Left ventricle myocardium inferior (tissue), 1 donor: Measurements from ENCODE around the gene RD3L. TPM values are rescaled to one million over a fixed set of nuclear protein-coding genes. Genes with fewer than 3 reads are reported as not detected.

Experiments
- DNase-seq: peaks from one replicate; pipeline ENCODE4 v3.0.0-alpha.2; 2020
- H3K27ac ChIP-seq: fragments of 200-600 bp; replicated peaks from 2 replicates; pipeline ENCODE4 v1.8.0; 2021
- H3K27me3 ChIP-seq: fragments of 200-600 bp; 2 replicates; pipeline ENCODE4 v1.8.0; 2021; ENCODE audit warnings: low read depth
- H3K36me3 ChIP-seq: fragments of 200-600 bp; 2 replicates; pipeline ENCODE4 v1.8.0; 2021
- H3K4me1 ChIP-seq: fragments of 200-600 bp; 2 replicates; pipeline ENCODE4 v1.8.0; 2021
- H3K4me3 ChIP-seq: fragments of 200-600 bp; 2 replicates; pipeline ENCODE4 v1.8.0; 2021; ENCODE audit warnings: mild to moderate bottlenecking, moderate library complexity
- H3K9me3 ChIP-seq: fragments of 200-600 bp; replicated peaks from 2 replicates; pipeline ENCODE4 v1.8.0; 2021
- CTCF ChIP-seq: fragments of 200-600 bp; IDR thresholded peaks from 2 replicates; pipeline ENCODE4 v1.8.0; 2021; ENCODE audit warnings: antibody characterized with exemption, mild to moderate bottlenecking, borderline replicate concordance
- intact Hi-C: fragments of 100-400 bp; cut with micrococcal nuclease; formaldehyde crosslinking; loops from one replicate; pipeline ENCODE4 v1.11.0; 2022
- total RNA-seq: library from RNA; stranded (reverse); fragmentation: NEBNext Ultra II Directional; extraction: Animal tissue kit (Norgen Biotek cat#: 25700); gene quantifications from one replicate; pipeline ENCODE4 v1.2.1, GENCODE V29; 2021
- donor health status: DM: no; HTN: yes; CAD: no; lungs with severe emphysema.

RD3L gene
- total RNA-seq, 1 donor from 2014 or later: 30.7 TPM

GRCh38 chr14:103960457-103961055 lies 18.2 kb upstream of the RD3L start:
- no peak for TF ChIP-seq CTCF
- no peaks in the 10 kb centered on the region for H3K36me3 ChIP-seq
- no peak for DNase-seq
- H3K27me3 ChIP-seq: no peaks in the 10 kb centered on the region
- H3K27ac ChIP-seq: no peak overlapping the region
- no peaks in the 10 kb centered on the region for H3K9me3 ChIP-seq
- intact Hi-C loops: no loop called here
- H3K4me1 ChIP-seq: peaks cover 9% of the 10 kb centered on the region
- no peak overlapping the region for H3K4me3 ChIP-seq

- DNase-seq: no peak
- H3K27ac ChIP-seq: no peak overlapping the region
- peaks cover 14% of the 10 kb centered on the region for H3K9me3 ChIP-seq
- no peak overlapping the region for H3K4me3 ChIP-seq
- peaks cover 15% of the 10 kb centered on the region for H3K27me3 ChIP-seq
- intact Hi-C loops: no loop called here
- no peaks in the 10 kb centered on the region for H3K36me3 ChIP-seq
- no peak for TF ChIP-seq CTCF
- H3K4me1 ChIP-seq: peaks cover 4% of the 10 kb centered on the region
Observed at GRCh38 chr14:103949131-103949790, 6.9 kb upstream of the RD3L start.

GRCh38 chr14:103948442-103948841 lies 6.1 kb upstream of the RD3L start:
- Histone ChIP-seq H3K27ac (no peak overlapping the region), H3K4me3 (no peak overlapping the region), H3K27me3 (peaks cover 18% of the 10 kb centered on the region), H3K36me3 (no peaks in the 10 kb centered on the region), H3K9me3 (peaks cover 14% of the 10 kb centered on the region), H3K4me1 (peaks cover 12% of the 10 kb centered on the region)
- intact Hi-C loops: no loop called here
- no peak for TF ChIP-seq CTCF
- DNase-seq: no peak

GRCh38 chr14:103946975-103947374 lies 4.6 kb upstream of the RD3L start:
- no peaks in the 10 kb centered on the region for H3K36me3 ChIP-seq
- DNase-seq: no peak
- peaks cover 19% of the 10 kb centered on the region for H3K27me3 ChIP-seq
- TF ChIP-seq CTCF: no peak
- no peak overlapping the region for H3K27ac ChIP-seq
- H3K9me3 ChIP-seq: peaks cover 14% of the 10 kb centered on the region
- intact Hi-C loops: no loop called here
- peaks cover 19% of the 10 kb centered on the region for H3K4me1 ChIP-seq
- H3K4me3 ChIP-seq: no peak overlapping the region

- Histone ChIP-seq H3K27ac (no peak overlapping the region), H3K36me3 (no peaks in the 10 kb centered on the region), H3K27me3 (peaks cover 28% of the 10 kb centered on the region), H3K9me3 (peaks cover 14% of the 10 kb centered on the region), H3K4me3 (no peak overlapping the region), H3K4me1 (peaks cover 19% of the 10 kb centered on the region)
- DNase-seq: no peak
- no peak for TF ChIP-seq CTCF
- intact Hi-C loops: no loop called here
Observed at GRCh38 chr14:103943673-103944072, 1.3 kb upstream of the RD3L start.
